ENCODE measurements around the gene FEN1.

Gene FEN1

DNA sequence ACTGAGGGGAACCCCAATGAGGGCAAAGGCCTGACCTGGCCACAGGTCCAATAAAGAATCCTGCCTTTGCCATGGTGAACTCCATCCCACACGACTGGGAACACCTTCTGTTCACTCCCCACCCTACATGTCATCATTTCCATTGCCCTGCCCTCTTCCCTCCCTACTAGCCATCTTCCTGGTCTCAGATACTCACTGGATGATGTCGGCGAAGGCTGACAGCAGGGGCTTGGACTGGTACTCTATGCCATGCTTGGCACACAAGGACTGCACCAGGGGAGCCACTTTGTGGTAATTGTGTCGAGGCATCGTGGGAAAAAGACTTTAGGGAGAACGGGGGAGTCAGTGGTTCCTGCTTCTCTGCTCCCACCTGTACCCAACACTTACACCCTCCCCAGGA lies 9.9 kb downstream of the FEN1 start:
- H3K4me3 ChIP-seq (ENCODE audit: low read depth, low read length) = no peak overlapping the region
- no peak for TF ChIP-seq MYC (IDR thresholded peaks at IDR 0.05; ENCODE audit: low read depth, low read length)
- no peak for DNase-seq (ENCODE audit: low read depth)

DNA sequence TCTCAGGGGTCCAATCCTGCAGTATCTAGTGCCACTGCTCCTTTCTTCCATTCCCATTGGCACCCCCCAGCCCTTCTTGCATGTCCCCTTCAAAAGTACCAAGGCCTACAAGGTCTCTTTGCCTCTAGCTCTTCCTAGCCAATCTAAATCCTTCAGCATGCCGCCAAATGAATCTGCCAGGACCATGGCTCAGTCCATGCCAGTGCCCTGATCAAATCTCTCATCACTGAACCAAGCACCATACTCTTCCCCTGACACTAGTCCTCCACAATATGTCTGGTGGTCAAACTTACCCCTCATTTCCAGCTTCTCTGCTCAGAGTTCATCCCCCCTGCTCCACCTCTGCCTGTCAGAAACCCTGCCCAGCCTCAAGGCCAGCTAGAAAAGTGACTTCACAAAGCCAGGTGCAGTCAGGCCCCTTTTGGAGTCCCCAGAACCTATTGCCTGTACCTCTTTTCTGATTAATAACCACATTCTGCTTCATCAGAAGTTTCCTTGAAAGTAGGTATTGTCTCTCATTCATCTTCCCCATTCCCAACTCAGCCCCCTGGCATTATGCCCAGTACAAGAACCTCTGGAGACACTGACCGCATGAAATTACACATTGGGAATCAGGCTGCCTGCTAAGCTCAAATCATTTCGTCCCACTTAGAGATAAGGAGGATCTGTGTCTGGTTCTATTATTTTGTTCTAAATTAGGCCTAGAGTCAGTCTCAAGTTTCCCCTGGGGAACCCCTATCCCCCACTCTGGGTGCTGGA lies 11.4 kb downstream of the FEN1 start:
- no peak for DNase-seq (ENCODE audit: low read depth)
- TF ChIP-seq, protein P1, sequence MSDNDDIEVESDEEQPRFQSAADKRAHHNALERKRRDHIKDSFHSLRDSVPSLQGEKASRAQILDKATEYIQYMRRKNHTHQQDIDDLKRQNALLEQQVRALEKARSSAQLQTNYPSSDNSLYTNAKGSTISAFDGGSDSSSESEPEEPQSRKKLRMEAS (IDR thresholded peaks at IDR 0.05; ENCODE audit: low read depth, low read length) = no peak
- TF ChIP-seq, protein P2, sequence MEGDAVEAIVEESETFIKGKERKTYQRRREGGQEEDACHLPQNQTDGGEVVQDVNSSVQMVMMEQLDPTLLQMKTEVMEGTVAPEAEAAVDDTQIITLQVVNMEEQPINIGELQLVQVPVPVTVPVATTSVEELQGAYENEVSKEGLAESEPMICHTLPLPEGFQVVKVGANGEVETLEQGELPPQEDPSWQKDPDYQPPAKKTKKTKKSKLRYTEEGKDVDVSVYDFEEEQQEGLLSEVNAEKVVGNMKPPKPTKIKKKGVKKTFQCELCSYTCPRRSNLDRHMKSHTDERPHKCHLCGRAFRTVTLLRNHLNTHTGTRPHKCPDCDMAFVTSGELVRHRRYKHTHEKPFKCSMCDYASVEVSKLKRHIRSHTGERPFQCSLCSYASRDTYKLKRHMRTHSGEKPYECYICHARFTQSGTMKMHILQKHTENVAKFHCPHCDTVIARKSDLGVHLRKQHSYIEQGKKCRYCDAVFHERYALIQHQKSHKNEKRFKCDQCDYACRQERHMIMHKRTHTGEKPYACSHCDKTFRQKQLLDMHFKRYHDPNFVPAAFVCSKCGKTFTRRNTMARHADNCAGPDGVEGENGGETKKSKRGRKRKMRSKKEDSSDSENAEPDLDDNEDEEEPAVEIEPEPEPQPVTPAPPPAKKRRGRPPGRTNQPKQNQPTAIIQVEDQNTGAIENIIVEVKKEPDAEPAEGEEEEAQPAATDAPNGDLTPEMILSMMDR (IDR thresholded peaks at IDR 0.05; ENCODE audit: low read depth, low read length) = no peak
- TF ChIP-seq MYC (IDR thresholded peaks at IDR 0.05; ENCODE audit: low read depth, low read length) (no peak), POLR2A (IDR thresholded peaks at IDR 0.05; ENCODE audit: extremely low read depth, insufficient read length) (no peak)
- H3K4me3 ChIP-seq (ENCODE audit: low read depth, low read length) = no peak overlapping the region

DNA sequence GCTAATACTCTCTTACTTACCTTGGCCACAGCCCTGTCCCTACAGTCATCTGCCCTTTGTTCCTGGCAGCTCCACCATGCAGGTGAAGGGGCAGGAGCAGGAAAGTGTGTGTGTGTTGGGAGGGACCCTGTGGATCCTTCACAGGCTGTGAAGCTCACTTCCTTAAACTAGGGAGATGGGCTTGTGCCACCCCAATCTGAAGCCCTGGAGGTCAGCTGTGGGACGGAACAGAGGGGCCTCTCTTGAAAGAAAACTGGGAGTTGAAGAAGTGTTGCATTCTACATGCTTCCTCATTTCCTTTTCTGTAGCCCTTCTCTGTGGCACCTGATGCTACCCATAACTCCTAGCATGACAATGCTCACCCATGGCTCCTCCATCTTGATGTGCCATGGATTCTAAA lies 12.4 kb downstream of the FEN1 start:
- TF ChIP-seq POLR2A (IDR thresholded peaks at IDR 0.05; ENCODE audit: extremely low read depth, insufficient read length) = no peak
- no peak overlapping the region for H3K4me3 ChIP-seq (ENCODE audit: low read depth, low read length)
- DNase-seq (ENCODE audit: low read depth) = peak; percentile 38

DNA sequence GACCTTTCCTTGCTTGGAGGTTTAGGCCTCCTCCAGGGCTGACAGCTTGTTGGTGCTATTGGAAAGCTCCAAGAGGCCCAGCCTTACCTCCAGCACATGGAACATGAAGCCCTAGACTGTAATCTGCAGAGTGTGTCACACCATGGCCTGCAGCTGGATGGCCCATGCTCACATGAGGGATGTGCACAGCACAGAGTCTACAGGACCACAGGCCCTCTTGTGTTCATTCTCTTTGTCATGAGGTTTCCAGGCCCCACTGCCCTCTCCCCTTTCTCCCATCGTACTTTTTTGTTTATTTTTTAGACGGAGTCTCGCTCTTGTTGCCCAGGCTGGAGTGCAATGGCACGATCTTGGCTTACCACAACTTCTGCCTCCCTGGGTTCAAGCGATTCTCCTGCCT lies 14.1 kb downstream of the FEN1 start:
- no peak overlapping the region for H3K4me3 ChIP-seq (ENCODE audit: low read depth, low read length)
- TF ChIP-seq MYC (IDR thresholded peaks at IDR 0.05; ENCODE audit: low read depth, low read length) = no peak
- TF ChIP-seq, protein P1 (IDR thresholded peaks at IDR 0.05; ENCODE audit: low read depth, low read length) = no peak
- TF ChIP-seq POLR2A (IDR thresholded peaks at IDR 0.05; ENCODE audit: extremely low read depth, insufficient read length) = no peak
- TF ChIP-seq, protein P2 (IDR thresholded peaks at IDR 0.05; ENCODE audit: low read depth, low read length) = no peak
- DNase-seq (ENCODE audit: low read depth) = no peak

DNA sequence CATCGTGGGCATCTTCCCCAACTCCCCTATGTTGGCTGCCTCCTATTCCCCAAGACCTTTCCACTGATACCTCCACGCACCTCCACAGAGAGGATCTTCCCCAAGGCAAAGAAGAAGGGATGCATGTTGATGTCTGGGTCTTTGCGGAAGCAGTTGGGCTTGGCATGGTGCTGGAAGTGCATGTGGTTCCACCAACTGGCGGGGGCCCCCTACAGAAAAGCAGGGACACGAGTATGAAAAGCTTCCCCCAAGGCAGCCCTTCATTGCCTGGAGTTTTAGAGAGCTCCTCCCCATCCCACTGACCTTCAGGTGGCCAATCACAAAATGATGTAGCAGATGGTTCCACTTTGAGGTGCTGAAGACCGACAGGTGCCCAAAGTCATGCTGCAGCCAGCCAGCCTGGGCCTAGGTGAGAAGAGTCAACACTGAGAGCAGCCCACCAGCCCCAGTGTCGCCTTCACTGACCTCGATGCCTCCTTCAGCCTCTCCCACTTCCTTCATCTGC lies 18.0 kb downstream of the FEN1 start:
- TF ChIP-seq, protein P1 (IDR thresholded peaks at IDR 0.05; ENCODE audit: low read depth, low read length) = no peak
- TF ChIP-seq, protein P2 (IDR thresholded peaks at IDR 0.05; ENCODE audit: low read depth, low read length) = no peak
- no peak for TF ChIP-seq MYC (IDR thresholded peaks at IDR 0.05; ENCODE audit: low read depth, low read length)
- TF ChIP-seq POLR2A (IDR thresholded peaks at IDR 0.05; ENCODE audit: extremely low read depth, insufficient read length) = no peak
- no peak overlapping the region for H3K4me3 ChIP-seq (ENCODE audit: low read depth, low read length)
- no peak for DNase-seq (ENCODE audit: low read depth)

DNA sequence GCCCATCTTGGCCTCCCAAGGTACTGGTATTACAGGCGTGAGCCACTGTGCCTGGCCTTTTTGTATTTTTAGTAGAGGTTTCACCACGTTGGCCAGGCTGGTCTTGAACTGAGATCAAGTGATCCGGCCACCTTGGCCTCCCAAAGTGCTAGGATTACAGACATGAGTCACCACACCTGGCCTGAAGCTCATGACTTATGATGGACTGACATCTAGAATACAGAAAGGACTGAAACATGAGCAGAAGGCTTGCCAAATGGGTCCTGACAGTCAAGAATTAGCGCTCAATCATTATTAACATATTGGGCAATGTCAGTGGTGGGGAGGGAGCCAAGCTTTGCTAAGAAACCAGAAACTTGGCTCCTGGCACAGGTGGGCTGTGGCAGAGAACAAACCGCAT lies 19.1 kb downstream of the FEN1 start:
- no peak for TF ChIP-seq POLR2A (IDR thresholded peaks at IDR 0.05; ENCODE audit: extremely low read depth, insufficient read length)
- no peak overlapping the region for H3K4me3 ChIP-seq (ENCODE audit: low read depth, low read length)
- DNase-seq (ENCODE audit: low read depth) = no peak

DNA sequence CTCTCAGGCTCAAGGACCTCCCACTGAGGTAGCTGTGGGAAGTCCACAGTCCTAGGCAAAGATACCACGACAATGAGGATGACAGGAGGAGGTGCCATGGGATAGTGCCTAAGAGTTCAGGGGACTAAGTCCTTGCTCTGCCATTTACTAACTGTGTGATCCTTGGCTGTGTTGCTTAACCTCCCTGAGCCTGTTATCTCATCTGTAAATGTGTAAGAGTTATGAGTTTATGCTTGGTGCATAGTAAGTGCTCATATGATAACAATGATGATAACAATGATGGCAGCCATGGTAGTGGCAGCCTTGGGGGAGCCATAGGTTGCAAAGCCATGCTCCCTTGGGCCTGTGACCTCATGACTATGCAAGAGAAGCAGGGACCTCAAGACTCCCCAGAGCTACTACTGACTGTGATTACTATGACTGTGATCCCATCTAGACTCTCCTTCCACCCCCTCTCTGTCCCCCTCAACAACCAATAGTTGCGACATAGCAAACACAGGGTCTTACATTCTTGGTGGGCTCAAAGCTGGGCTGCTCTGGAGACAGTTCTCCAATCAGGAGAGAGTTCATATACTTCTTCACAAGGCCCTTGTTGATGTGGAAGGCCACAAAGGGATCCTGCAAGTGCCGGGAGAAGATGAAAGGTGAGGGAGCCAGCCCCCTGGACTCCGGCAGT lies 20.2 kb downstream of the FEN1 start:
- no peak overlapping the region for H3K4me3 ChIP-seq (ENCODE audit: low read depth, low read length)
- TF ChIP-seq, protein P1 (IDR thresholded peaks at IDR 0.05; ENCODE audit: low read depth, low read length) = no peak
- TF ChIP-seq, protein P2 (IDR thresholded peaks at IDR 0.05; ENCODE audit: low read depth, low read length) = no peak
- TF ChIP-seq POLR2A (IDR thresholded peaks at IDR 0.05; ENCODE audit: extremely low read depth, insufficient read length) (no peak), MYC (IDR thresholded peaks at IDR 0.05; ENCODE audit: low read depth, low read length) (no peak)
- no peak for DNase-seq (ENCODE audit: low read depth)

Measured in NB4 (cell line).